Fibroblast of mammary gland (primary cell): ENCODE measurements around the gene TBKBP1.

Experiments
- DNase-seq: peaks from one replicate; pipeline ENCODE4 v3.0.0-alpha.2; 2010; ENCODE audit warnings: low read depth
- H3K4me3 ChIP-seq: 2 replicates; pipeline ENCODE4 v1.5.1; 2011; ENCODE audit warnings: low read depth, mild to moderate bottlenecking, low read length, moderate library complexity; ENCODE audit not compliant: control insufficient read depth
- TF ChIP-seq, protein P1 (sequence below): conservative IDR thresholded peaks from 2 replicates; pipeline ENCODE4 v1.5.1; 2011; ENCODE audit warnings: low read depth, low read length, inconsistent platforms; ENCODE audit not compliant: control insufficient read depth, insufficient read depth

The TBKBP1 gene

DNA sequence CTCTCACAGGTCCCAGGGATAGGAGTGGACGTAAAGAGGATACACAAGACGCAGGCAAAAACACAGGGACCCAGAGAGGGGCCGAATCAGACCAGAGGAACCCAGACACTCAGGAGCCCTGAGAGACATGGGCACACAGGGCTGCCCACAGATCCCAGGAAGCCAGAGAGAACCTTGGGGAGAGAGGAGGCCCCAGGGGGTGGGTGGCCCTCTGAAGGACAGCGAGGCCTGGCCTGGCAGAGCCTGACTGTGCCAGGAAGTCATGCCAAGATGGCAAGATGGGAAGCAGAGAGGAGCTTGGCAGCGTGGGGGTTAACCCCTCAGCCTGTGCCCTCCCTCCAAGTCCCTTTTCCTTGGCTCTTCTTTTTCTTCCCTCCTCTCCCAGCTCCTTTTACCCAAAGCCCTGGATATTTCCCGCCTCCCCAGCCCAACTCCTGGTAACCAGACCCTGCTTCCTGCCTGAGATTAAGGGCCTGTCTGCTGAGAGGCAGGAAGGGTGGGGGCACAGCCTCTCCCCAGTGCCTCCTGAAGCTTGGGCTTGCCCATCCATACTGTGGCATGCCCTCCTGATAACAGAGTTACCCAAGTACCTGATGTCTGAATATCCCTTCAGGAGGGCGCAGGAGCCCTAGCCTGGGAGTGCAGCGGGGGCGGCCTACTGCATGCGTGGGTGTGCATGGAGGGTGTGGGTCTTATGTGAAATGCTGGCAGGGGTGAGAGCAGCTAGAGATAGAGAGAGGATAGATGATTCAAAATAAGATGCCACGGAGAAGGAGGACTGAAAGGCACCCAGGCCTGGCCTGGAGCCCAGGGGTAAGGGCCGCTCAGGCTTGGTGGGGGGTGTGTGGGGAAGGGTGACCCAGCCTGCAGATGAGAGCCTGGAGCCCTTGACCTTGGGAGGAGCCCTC, 33.1 kb downstream of the TBKBP1 start:
- H3K4me3 ChIP-seq = no peak overlapping the region
- TF ChIP-seq, protein P1, sequence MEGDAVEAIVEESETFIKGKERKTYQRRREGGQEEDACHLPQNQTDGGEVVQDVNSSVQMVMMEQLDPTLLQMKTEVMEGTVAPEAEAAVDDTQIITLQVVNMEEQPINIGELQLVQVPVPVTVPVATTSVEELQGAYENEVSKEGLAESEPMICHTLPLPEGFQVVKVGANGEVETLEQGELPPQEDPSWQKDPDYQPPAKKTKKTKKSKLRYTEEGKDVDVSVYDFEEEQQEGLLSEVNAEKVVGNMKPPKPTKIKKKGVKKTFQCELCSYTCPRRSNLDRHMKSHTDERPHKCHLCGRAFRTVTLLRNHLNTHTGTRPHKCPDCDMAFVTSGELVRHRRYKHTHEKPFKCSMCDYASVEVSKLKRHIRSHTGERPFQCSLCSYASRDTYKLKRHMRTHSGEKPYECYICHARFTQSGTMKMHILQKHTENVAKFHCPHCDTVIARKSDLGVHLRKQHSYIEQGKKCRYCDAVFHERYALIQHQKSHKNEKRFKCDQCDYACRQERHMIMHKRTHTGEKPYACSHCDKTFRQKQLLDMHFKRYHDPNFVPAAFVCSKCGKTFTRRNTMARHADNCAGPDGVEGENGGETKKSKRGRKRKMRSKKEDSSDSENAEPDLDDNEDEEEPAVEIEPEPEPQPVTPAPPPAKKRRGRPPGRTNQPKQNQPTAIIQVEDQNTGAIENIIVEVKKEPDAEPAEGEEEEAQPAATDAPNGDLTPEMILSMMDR = no peak
- DNase-seq = no peak

DNA sequence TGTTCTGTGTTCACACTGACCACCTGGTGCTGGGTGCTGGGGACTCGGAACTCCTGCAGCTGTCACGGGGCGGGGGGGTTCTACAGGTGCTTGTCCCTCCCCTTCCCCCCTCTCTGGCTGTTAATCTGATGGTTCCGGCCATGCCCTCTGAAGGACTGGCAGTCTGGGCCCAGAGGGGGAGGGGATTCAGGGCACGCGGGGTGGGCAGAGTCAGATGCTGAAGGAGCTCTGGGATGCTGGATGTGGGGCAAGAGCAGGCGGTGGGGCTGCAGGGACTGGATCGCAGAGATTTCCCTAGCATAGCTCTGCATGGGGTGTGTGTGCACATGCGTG, 33.7 kb downstream of the TBKBP1 start:
- no peak overlapping the region for H3K4me3 ChIP-seq
- TF ChIP-seq, protein P1 = no peak
- DNase-seq = no peak

DNA sequence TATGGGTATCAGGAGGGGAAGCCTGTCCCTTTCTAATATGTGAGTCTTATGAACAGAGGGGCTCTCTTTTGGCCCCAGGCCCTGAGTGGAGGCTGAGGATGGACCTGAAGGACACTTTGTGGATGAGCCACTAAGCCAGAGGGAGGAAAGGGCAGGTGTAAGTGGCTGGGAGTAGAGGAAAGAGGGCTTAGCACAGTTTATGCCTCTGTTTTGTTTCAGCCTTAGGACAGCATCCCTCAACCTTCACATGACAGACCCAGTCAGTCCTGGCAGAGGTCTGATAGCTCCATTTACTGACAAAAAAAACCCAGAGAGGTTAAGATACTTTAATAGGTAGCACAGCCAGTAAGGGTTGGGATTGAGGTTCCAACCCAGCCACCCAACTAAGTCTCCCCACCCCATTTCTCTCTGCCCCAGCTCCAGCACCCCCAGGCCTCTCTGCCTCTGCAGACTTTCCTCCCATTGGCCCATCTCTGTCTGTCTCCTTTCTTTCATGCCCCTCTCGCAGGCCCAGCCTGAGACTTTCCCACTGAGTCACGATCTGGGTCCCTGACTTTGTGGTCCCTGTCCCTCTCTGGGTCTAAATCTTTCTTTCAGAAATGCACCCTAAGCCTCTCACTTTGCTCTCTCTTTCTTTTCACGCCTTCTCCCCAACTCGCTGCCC, 34.4 kb downstream of the TBKBP1 start:
- no peak overlapping the region for H3K4me3 ChIP-seq
- no peak for DNase-seq

DNA sequence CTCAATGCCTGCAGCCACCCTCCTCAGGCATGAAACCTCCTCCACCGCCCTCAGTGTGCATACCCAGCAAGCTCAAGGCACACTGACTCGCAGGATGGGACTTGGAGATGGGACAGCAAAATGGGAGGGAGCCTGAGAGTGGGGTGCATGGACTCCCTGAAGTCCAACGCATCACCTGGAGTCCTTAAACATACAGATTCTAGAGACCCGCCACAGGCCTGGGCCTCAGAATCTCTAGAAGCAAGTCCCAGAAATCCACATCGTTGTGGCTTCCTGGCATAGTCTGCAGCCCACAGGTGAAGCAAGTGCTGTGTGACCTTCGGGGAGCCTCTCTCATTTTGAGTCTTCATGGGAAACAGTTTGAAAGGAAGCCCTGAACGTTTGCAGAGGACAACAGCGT, 35.5 kb downstream of the TBKBP1 start:
- TF ChIP-seq, protein P1 = no peak
- H3K4me3 ChIP-seq = no peak overlapping the region
- no peak for DNase-seq

More for the DNA sequence above, 34.4 kb downstream of the TBKBP1 start:
- TF ChIP-seq, protein P1 = no peak

DNA sequence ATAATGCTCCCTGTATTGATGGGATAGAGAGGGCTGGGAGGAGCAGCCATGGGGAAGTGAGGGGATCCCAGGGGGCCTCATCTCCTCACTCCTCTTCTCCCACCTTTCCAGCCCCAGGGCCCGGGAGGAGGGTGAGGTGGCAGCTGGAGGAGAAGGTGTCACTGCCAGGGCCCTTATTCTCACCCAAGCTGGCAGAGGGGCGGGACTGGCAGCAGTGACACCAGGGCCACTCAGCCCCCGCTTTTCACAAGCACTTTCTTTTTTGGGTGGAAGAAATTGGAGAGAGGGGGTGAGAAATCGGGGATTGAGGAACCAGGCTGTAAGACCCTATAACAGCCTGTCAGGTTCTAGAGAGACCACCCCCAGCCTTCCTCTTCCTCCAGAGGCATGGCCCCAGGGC, 36.7 kb downstream of the TBKBP1 start:
- TF ChIP-seq, protein P1 = no peak
- no peak for DNase-seq
- H3K4me3 ChIP-seq = no peak overlapping the region

DNA sequence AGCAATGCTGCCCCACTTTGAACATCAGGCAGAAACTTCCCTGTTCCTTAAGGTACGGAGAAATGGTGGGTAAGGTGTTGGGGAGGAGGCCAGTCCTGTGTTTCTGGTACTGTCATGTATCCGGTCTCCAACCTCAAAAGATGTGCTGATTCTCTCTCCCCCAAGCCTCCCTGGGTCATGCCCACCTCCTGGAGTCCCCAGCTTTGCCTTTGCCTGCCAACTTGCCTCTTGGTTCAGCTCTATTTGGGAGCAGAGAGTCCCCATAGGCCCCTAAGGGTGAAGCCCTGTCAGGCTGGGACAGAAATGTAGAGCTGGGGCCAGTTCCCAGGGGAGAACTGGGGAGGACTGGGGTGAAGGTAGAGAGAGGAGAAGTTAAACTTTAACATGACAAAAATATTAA, 37.4 kb downstream of the TBKBP1 start:
- DNase-seq = no peak
- H3K4me3 ChIP-seq = no peak overlapping the region
- TF ChIP-seq, protein P1 = no peak
